GM13976 (cell line): ENCODE results near the gene SEMA6A.

ENCODE experiments used
- DNase-seq: peaks from one replicate; pipeline ENCODE4 v3.0.0; 2012; ENCODE audit warnings: low spot score
- CTCF ChIP-seq: IDR thresholded peaks from 2 replicates; pipeline ENCODE4 v1.5.1; 2012; ENCODE audit warnings: borderline replicate concordance, mild to moderate bottlenecking; ENCODE audit not compliant: insufficient read depth; ENCODE audit errors: extremely low read depth, missing control alignments, control extremely low read depth
- in situ Hi-C: fragments of 300-500 bp; cut with MboI; formaldehyde crosslinking; loops from one replicate; pipeline ENCODE4 v1.12.0; 2022; ENCODE audit warnings: low sequenced_read_pairs, mixed read lengths, inconsistent platforms; ENCODE audit not compliant: unreplicated experiment

SEMA6A gene

GRCh38 chr5:116442095-116442534 is 132.5 kb downstream of the SEMA6A start:
- no peak for DNase-seq
- in situ Hi-C loops: no loop called here

GRCh38 chr5:116441223-116441622 is 133.4 kb downstream of the SEMA6A start:
- in situ Hi-C loops: no loop called here
- TF ChIP-seq CTCF: no peak
- DNase-seq: no peak

More at GRCh38 chr5:116442095-116442534, 132.5 kb downstream of the SEMA6A start:
- TF ChIP-seq CTCF: no peak

DNA sequence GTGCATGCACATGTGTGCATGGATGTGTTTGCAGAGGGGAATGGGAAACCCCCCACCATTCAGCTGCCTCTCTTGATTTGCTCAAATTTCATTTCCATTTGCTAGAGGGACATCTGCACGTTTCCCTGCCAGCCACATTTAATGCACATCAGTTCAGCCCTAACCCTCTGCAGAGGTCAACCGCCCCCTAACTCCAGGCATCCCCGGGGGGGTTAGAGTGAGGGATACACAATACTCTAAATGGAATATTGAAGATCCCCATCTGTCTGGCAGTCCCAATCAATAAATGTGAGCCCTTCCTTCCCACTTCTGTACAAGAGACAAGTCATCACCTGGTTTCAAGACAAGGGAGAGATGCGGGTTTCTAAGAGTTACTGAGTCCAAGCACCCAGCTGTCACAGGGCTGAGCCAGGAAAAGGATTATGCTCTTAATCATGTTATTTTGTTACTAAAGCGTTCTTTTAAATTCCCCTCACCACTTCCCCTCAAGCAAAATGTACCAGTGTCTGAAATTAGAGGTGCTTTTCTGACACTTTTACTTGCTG is 134.1 kb downstream of the SEMA6A start:
- DNase-seq: no peak
- in situ Hi-C loops: no loop called here
- no peak for TF ChIP-seq CTCF

DNA sequence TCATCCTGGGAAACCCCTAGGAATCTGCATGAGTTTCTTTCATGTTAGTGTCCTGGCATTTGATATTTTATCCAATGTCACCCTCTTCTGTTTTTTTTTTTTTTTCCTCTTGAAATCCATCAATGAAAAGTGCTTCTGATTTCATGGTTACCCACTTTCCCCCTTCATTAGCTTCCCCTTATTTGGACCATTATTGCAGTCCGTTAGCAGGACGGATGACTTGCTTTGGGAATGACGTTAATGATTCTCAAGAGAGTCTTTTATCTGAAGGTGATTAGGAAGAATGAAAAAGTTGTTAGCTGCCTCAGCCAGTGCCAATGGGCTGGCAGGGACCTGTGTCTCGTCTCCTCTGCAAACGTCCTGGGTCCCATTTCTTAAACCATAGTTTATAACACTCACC is 134.7 kb downstream of the SEMA6A start:
- DNase-seq: no peak
- in situ Hi-C loops: no loop called here
- no peak for TF ChIP-seq CTCF

DNA sequence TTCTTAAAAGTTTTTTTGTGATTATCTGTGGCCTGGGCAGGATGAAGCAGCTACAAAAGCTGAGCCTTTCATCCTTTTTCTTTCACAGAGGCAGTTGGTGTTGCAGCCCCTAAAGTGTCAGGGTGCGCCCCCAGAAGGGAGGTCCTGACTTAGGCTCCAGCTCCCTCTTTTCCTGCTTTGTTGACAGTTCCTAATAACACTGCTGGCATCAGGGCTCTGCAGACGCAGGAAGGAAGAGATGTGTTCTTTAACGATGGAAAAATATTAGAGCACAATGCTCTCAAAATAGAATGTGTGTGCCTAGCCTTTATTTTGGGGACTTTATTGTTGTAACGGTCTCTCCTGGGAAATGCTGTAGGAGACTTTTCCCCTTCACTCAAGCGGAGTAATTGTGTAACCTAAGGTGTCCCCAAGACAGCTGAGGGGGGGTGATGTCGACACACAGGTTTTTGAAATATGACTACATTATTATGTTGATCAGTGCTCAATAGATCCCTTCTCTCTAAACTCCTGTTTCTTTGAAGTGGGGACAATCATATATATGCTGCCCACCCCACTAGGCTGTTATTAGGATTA is 135.6 kb downstream of the SEMA6A start:
- in situ Hi-C loops: no loop called here
- DNase-seq: no peak
- TF ChIP-seq CTCF: no peak

GRCh38 chr5:116437922-116438578 is 136.6 kb downstream of the SEMA6A start:
- in situ Hi-C loops: no loop called here
- no peak for TF ChIP-seq CTCF
- DNase-seq: no peak
